Measurements from ENCODE around the gene IFT88.

DNA sequence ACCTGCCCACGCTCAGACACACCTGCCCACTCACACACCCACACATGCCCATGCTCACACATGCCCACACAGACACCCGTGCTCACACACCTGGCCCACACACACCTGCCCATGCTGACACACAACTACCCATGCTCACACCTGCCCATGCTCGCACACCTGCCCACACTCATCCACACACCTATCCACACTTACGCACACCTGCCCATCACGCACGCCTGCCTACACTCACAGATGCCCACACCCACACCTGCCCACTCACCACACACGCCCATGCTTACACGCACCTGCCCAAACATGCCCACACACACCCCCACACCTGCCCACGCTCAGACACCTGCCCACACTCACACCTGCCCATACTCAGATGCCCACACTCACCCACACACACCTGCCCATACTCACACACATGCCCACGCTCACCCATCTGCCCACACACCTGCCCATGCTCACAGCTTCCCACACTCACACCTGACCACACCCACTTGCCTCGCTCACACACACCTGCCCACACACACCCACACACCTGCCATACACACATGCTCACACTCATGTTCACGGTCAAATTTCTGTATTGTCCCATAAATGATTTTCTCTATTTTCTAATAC lies 152.1 kb downstream of the IFT88 start:
- TF ChIP-seq, protein P1, sequence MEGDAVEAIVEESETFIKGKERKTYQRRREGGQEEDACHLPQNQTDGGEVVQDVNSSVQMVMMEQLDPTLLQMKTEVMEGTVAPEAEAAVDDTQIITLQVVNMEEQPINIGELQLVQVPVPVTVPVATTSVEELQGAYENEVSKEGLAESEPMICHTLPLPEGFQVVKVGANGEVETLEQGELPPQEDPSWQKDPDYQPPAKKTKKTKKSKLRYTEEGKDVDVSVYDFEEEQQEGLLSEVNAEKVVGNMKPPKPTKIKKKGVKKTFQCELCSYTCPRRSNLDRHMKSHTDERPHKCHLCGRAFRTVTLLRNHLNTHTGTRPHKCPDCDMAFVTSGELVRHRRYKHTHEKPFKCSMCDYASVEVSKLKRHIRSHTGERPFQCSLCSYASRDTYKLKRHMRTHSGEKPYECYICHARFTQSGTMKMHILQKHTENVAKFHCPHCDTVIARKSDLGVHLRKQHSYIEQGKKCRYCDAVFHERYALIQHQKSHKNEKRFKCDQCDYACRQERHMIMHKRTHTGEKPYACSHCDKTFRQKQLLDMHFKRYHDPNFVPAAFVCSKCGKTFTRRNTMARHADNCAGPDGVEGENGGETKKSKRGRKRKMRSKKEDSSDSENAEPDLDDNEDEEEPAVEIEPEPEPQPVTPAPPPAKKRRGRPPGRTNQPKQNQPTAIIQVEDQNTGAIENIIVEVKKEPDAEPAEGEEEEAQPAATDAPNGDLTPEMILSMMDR (IDR thresholded peaks at IDR 0.05; ENCODE audit: low read depth, low read length, missing input control), result no peak
- TF ChIP-seq, protein P2, sequence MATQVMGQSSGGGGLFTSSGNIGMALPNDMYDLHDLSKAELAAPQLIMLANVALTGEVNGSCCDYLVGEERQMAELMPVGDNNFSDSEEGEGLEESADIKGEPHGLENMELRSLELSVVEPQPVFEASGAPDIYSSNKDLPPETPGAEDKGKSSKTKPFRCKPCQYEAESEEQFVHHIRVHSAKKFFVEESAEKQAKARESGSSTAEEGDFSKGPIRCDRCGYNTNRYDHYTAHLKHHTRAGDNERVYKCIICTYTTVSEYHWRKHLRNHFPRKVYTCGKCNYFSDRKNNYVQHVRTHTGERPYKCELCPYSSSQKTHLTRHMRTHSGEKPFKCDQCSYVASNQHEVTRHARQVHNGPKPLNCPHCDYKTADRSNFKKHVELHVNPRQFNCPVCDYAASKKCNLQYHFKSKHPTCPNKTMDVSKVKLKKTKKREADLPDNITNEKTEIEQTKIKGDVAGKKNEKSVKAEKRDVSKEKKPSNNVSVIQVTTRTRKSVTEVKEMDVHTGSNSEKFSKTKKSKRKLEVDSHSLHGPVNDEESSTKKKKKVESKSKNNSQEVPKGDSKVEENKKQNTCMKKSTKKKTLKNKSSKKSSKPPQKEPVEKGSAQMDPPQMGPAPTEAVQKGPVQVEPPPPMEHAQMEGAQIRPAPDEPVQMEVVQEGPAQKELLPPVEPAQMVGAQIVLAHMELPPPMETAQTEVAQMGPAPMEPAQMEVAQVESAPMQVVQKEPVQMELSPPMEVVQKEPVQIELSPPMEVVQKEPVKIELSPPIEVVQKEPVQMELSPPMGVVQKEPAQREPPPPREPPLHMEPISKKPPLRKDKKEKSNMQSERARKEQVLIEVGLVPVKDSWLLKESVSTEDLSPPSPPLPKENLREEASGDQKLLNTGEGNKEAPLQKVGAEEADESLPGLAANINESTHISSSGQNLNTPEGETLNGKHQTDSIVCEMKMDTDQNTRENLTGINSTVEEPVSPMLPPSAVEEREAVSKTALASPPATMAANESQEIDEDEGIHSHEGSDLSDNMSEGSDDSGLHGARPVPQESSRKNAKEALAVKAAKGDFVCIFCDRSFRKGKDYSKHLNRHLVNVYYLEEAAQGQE (IDR thresholded peaks at IDR 0.05), result no peak
- TF ChIP-seq TAF1 (conservative IDR thresholded peaks at IDR 0.05) (no peak), SP1 (IDR thresholded peaks at IDR 0.05) (no peak), GABPA (IDR thresholded peaks at IDR 0.05 in 1 of 2, conservative IDR thresholded peaks at IDR 0.05 in 1 of 2) (no peak), YY1 (IDR thresholded peaks at IDR 0.05) (no peak), RXRA (IDR thresholded peaks at IDR 0.05) (no peak), FOXA1 (IDR thresholded peaks at IDR 0.05) (no peak), RAD21 (IDR thresholded peaks at IDR 0.05) (no peak)
- TF ChIP-seq, protein P3, sequence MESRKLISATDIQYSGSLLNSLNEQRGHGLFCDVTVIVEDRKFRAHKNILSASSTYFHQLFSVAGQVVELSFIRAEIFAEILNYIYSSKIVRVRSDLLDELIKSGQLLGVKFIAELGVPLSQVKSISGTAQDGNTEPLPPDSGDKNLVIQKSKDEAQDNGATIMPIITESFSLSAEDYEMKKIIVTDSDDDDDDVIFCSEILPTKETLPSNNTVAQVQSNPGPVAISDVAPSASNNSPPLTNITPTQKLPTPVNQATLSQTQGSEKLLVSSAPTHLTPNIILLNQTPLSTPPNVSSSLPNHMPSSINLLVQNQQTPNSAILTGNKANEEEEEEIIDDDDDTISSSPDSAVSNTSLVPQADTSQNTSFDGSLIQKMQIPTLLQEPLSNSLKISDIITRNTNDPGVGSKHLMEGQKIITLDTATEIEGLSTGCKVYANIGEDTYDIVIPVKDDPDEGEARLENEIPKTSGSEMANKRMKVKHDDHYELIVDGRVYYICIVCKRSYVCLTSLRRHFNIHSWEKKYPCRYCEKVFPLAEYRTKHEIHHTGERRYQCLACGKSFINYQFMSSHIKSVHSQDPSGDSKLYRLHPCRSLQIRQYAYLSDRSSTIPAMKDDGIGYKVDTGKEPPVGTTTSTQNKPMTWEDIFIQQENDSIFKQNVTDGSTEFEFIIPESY (IDR thresholded peaks at IDR 0.05), result no peak
- TF ChIP-seq, protein P4, sequence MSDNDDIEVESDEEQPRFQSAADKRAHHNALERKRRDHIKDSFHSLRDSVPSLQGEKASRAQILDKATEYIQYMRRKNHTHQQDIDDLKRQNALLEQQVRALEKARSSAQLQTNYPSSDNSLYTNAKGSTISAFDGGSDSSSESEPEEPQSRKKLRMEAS (IDR thresholded peaks at IDR 0.05), result no peak

All from liver (tissue), 3 donors.